GM12864 (cell line): ENCODE results near the gene GRAP2.

ENCODE experiments used
- DNase-seq: peaks from one replicate; pipeline ENCODE4 v3.0.0-alpha.2; 2011; ENCODE audit warnings: low read depth
- H3K4me3 ChIP-seq: 2 replicates; pipeline ENCODE4 v1.5.1; 2011; ENCODE audit warnings: mild to moderate bottlenecking, low read depth, low read length, control low read depth
- TF ChIP-seq, protein P1 (sequence below): IDR thresholded peaks from 2 replicates; pipeline ENCODE4 v1.5.1; 2011; ENCODE audit warnings: low read depth, mild to moderate bottlenecking, moderate library complexity, low read length, control low read depth, inconsistent platforms; ENCODE audit errors: missing control alignments

The GRAP2 gene

GRCh38 chr22:39917776-39918495 lies 17.1 kb downstream of the GRAP2 start:
- H3K4me3 ChIP-seq = no peak overlapping the region
- no peak for DNase-seq
- TF ChIP-seq, protein P1, sequence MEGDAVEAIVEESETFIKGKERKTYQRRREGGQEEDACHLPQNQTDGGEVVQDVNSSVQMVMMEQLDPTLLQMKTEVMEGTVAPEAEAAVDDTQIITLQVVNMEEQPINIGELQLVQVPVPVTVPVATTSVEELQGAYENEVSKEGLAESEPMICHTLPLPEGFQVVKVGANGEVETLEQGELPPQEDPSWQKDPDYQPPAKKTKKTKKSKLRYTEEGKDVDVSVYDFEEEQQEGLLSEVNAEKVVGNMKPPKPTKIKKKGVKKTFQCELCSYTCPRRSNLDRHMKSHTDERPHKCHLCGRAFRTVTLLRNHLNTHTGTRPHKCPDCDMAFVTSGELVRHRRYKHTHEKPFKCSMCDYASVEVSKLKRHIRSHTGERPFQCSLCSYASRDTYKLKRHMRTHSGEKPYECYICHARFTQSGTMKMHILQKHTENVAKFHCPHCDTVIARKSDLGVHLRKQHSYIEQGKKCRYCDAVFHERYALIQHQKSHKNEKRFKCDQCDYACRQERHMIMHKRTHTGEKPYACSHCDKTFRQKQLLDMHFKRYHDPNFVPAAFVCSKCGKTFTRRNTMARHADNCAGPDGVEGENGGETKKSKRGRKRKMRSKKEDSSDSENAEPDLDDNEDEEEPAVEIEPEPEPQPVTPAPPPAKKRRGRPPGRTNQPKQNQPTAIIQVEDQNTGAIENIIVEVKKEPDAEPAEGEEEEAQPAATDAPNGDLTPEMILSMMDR = no peak

DNA sequence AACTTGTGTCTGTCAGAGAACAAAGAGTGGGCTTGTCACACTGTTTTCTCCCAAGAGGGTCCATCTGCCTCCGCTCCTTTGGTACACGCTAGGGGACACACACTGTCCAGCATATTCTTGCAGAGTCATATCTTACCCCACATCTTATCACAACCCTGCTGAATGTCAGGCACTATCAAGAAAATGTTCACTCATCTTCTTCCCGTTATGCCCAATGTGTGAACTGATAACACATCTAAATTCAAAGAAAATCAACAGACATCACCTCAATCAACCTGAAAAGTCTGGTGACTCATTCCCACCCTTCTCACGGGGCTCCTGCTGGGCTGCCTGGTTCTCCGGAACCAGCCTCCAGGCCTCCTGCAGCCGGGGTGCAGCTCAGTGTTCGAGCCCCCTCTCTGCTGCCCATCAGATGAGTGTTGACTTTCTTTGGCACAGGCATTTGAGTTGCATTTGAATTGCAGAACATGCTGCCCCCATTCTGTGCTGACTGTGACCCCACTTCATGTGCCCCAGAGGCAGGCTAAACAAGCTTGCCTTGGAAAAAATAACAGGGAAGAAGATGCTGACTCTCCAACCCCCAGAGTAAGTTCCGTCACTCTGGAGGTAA lies 19.4 kb downstream of the GRAP2 start:
- H3K4me3 ChIP-seq = no peak overlapping the region
- DNase-seq = no peak
- TF ChIP-seq, protein P1 = no peak

GRCh38 chr22:39923696-39924095 lies 22.8 kb downstream of the GRAP2 start:
- TF ChIP-seq, protein P1 = no peak
- no peak for DNase-seq
- H3K4me3 ChIP-seq = no peak overlapping the region

DNA sequence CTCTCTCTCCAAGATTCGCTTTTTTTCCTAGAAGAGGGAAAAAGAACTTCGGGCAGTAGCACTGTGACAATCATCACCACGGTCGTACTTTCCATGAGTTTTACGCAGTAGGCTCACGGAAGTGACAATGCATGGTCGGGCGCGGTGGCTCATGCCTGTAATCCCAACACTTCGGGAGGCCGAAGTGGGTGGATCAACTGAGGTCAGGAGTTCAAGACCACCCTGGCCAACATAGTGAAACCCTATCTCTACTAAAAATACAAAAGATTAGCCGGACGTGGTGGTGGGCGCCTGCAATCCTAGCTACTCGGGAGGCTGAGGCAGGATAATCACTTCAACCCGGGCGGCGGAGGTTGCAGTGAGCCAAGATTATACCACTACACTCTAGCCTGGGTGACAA lies 23.4 kb downstream of the GRAP2 start:
- H3K4me3 ChIP-seq = no peak overlapping the region
- TF ChIP-seq, protein P1 = no peak
- DNase-seq = no peak

DNA sequence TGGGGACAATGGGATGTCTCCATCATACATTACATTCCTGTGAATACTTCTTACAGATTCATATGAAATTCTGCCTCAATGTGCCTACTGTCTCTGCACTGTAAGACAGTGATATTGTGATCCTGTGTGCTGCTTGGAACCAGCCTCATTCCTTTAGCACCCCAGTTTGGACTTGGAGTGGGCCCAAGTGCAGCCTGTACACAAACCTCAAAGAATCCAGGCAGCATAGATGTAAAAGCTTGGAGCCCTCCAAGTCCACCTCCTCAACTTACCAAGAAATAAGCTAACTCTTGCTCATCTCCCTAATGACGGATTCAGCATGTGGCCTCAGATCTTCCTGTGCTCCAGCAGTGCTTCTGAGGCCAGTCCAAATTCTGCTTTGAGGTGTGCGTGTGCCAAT lies 24.4 kb downstream of the GRAP2 start:
- H3K4me3 ChIP-seq = no peak overlapping the region
- TF ChIP-seq, protein P1 = no peak
- DNase-seq = no peak

- no peak overlapping the region for H3K4me3 ChIP-seq
- TF ChIP-seq, protein P1 = no peak
- no peak for DNase-seq
These were observed 25.2 kb downstream of the GRAP2 start for GRCh38 chr22:39925909-39926679.
